Breast epithelium (tissue), 3 donors: ENCODE data around the gene PDE7B.

Experiments used
- CTCF ChIP-seq, 3 donors: fragments of 450-650 bp; IDR thresholded peaks; one replicate each; pipeline ENCODE4 v1.5.1; 2016 to 2017; ENCODE audit warnings: antibody characterized with exemption in 3 of 3, mild to moderate bottlenecking in 3 of 3, moderate library complexity in 3 of 3
- POLR2A ChIP-seq: fragments of 450-650 bp; IDR thresholded peaks from one replicate; pipeline ENCODE4 v1.6.1; 2016; ENCODE audit warnings: antibody characterized with exemption, mild to moderate bottlenecking, moderate library complexity

- no peak for TF ChIP-seq CTCF (IDR thresholded peaks at IDR 0.05)
- TF ChIP-seq POLR2A, result no peak
Measured at GRCh38 chr6:135871296-135871695, 19.8 kb downstream of the PDE7B start.
